SW 1271 (cell line): ENCODE measurements around the gene BRSK2.

ENCODE experiments used
- DNase-seq, 2 experiments: peaks; one replicate each; lab custom pipeline; 2025; lab: John Stamatoyannopoulos, UW

BRSK2 gene

GRCh38 chr11:1483445-1483961 is 93.8 kb downstream of the BRSK2 start:
- no peak for DNase-seq

GRCh38 chr11:1484061-1484671 is 94.4 kb downstream of the BRSK2 start:
- DNase-seq: no peak

GRCh38 chr11:1484695-1485503 is 95.2 kb downstream of the BRSK2 start:
- DNase-seq: no peak

GRCh38 chr11:1485504-1485885 is 95.8 kb downstream of the BRSK2 start:
- DNase-seq: no peak

- no peak for DNase-seq
These were observed 96.5 kb downstream of the BRSK2 start, which contains the start of gene MOB2 for GRCh38 chr11:1486054-1486825. TSS of gene MOB2 (minus strand) at chr11:1486779. CDS start at chr11:1486556, 223 bp downstream.

- DNase-seq: no peak
These were observed 97.5 kb downstream of the BRSK2 start for GRCh38 chr11:1487091-1487850.

GRCh38 chr11:1487851-1488574 is 98.3 kb downstream of the BRSK2 start:
- DNase-seq: no peak

- DNase-seq: no peak
These were observed 98.9 kb downstream of the BRSK2 start for GRCh38 chr11:1488575-1489180.

- no peak for DNase-seq
These were observed 100.9 kb downstream of the BRSK2 start for GRCh38 chr11:1490651-1491050.

GRCh38 chr11:1491379-1491778 is 101.6 kb downstream of the BRSK2 start:
- DNase-seq: no peak

GRCh38 chr11:1493650-1494244 is 104.0 kb downstream of the BRSK2 start:
- DNase-seq: no peak

GRCh38 chr11:1494650-1495049 is 104.9 kb downstream of the BRSK2 start:
- no peak for DNase-seq

- no peak for DNase-seq
These were observed 106.5 kb downstream of the BRSK2 start for GRCh38 chr11:1496091-1496760.

GRCh38 chr11:1496761-1497095 is 107.0 kb downstream of the BRSK2 start:
- no peak for DNase-seq

GRCh38 chr11:1497600-1497999 is 107.9 kb downstream of the BRSK2 start:
- DNase-seq: no peak

GRCh38 chr11:1498262-1498661 is 108.5 kb downstream of the BRSK2 start:
- DNase-seq: no peak

- DNase-seq: no peak
These were observed 109.6 kb downstream of the BRSK2 start for GRCh38 chr11:1499261-1499890.

- no peak for DNase-seq
These were observed 110.2 kb downstream of the BRSK2 start for GRCh38 chr11:1499899-1500298.
